Choroid plexus epithelial cell (primary cell): ENCODE data around the gene RASAL3.

Experiments
- DNase-seq: peaks from one replicate; pipeline ENCODE4 v3.0.0-alpha.2; 2010; ENCODE audit warnings: low read depth
- H3K4me3 ChIP-seq: 2 replicates; pipeline ENCODE4 v1.5.1; 2011; ENCODE audit warnings: low read depth, mild to moderate bottlenecking, control low read depth, low read length, moderate library complexity
- TF ChIP-seq, protein P1 (sequence below): conservative IDR thresholded peaks from 2 replicates; pipeline ENCODE4 v1.5.1; 2011; ENCODE audit warnings: low read depth, mild to moderate bottlenecking, control low read depth, inconsistent platforms, low read length, moderate library complexity

RASAL3 gene

DNA sequence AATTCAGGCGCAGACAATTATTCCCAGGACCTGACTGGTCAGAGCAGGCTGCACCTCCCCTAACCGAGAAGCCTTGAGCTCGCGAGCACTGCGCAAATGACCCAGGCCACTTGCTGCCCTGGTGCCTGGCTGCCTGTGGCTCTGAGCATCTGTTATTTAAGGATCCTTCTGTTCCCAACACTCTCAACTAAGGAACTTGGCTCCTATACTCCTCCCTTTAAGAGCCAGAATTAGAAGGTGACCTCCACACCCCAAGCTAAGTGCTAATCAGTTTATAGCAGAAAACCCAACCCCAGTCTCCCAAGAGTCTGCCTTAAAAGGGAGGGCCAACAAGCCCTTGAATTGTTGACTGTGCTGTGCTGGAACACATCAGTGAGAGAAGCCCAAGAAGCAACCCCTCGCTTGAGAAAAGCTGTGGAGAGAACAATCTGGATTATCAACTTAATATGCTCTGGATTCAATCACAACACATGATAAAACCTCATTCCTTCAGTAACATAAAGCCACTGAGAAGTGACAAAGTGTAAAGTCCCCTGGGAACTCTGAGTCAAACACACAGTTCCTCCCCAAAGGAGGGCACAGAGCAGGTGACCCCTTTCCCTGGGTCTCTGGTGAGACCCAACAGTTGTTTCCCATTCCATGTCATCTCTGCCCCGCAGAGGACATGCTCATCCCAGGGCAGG lies 60.1 kb downstream of the RASAL3 start:
- TF ChIP-seq, protein P1, sequence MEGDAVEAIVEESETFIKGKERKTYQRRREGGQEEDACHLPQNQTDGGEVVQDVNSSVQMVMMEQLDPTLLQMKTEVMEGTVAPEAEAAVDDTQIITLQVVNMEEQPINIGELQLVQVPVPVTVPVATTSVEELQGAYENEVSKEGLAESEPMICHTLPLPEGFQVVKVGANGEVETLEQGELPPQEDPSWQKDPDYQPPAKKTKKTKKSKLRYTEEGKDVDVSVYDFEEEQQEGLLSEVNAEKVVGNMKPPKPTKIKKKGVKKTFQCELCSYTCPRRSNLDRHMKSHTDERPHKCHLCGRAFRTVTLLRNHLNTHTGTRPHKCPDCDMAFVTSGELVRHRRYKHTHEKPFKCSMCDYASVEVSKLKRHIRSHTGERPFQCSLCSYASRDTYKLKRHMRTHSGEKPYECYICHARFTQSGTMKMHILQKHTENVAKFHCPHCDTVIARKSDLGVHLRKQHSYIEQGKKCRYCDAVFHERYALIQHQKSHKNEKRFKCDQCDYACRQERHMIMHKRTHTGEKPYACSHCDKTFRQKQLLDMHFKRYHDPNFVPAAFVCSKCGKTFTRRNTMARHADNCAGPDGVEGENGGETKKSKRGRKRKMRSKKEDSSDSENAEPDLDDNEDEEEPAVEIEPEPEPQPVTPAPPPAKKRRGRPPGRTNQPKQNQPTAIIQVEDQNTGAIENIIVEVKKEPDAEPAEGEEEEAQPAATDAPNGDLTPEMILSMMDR: no peak
- H3K4me3 ChIP-seq: no peak overlapping the region
- no peak for DNase-seq

DNA sequence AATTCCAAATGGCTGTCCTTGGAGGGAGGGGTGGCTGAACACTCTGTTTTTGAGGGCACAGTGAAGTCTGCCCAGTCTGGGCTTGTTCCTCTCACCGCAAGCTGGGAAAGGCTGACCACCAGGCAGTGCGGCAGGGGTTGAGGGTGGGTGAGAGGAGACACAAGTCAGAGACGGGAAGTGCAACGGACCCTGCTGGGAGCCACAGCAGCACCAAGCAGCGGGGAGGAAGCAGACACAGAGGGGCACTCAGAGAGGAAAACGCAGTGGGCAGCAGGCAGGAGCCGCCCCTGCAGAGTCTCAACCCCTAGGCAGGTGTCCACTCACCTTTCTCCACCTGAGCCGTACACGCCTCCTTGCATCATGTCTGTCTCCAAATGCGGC lies 61.2 kb downstream of the RASAL3 start:
- H3K4me3 ChIP-seq: no peak overlapping the region
- no peak for DNase-seq
- TF ChIP-seq, protein P1: no peak

GRCh38 chr19:15402411-15403150 lies 61.8 kb downstream of the RASAL3 start:
- no peak for DNase-seq
- H3K4me3 ChIP-seq: no peak overlapping the region
- TF ChIP-seq, protein P1: no peak
